Myocyte (in vitro differentiated cells): ENCODE data around the gene RRP1. TPM values are rescaled to one million over a fixed set of nuclear protein-coding genes. Genes with fewer than 3 reads are reported as not detected.

ENCODE experiments used
- DNase-seq: peaks from one replicate; pipeline ENCODE4 v3.0.0-alpha.2; 2012; ENCODE audit warnings: low read depth
- polyA plus RNA-seq: library from polyadenylated mRNA; unstranded; fragments of >200 nt; gene quantifications from one replicate; pipeline ENCODE4 v1.2.1, GENCODE V29; 2012; ENCODE audit warnings: missing spikeins
- total RNA-seq: library from RNA; depleted of rRNA; stranded (reverse); fragments of >200 nt; gene quantifications from 2 replicates; pipeline ENCODE4 v1.2.3, GENCODE V29; 2014

Gene RRP1, protein sequence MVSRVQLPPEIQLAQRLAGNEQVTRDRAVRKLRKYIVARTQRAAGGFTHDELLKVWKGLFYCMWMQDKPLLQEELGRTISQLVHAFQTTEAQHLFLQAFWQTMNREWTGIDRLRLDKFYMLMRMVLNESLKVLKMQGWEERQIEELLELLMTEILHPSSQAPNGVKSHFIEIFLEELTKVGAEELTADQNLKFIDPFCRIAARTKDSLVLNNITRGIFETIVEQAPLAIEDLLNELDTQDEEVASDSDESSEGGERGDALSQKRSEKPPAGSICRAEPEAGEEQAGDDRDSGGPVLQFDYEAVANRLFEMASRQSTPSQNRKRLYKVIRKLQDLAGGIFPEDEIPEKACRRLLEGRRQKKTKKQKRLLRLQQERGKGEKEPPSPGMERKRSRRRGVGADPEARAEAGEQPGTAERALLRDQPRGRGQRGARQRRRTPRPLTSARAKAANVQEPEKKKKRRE
- total RNA-seq, result 21.6 and 22.5 TPM in 2 replicates
- polyA plus RNA-seq, result 24.9 TPM

DNA sequence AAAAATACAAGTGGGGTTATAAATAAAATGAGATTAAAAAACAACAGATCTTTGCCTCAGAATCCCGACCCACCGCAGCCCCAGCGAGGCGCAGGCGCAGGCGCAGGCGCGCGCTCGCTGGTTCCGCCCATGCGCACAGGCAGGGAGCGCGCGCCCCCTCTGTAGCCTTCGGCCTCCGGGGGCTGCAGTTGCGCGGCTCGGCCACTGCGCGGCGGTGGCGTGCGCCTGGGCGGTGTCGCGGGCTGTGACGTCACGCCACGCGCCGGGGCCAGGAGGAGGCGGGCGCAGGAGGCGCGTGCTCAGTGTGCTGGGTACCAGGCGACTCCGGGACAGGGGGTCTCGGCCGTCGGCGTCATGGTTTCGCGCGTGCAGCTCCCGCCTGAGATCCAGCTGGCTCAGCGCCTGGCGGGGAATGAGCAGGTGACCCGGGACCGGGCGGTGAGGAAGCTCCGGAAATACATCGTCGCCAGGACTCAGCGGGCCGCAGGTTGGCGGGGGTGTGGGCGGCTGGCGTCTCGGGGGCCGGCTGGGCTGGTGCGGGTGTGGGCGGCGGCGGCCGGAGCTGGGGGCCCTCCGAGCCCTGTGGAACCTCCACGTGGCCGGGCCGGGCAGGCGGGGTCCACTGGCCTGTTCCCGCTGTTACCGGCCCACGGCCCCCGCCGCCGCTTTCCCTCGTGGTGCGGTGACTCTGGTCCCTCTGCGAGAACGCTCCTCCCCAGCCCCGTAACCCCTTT is at the start of gene RRP1:
Gene RRP1, plus strand, starts transcription at position 302 of the 734 bp plus-strand sequence. Its CDS starts 53 bp downstream, at position 355.
- peak; percentile 91 for DNase-seq

DNA sequence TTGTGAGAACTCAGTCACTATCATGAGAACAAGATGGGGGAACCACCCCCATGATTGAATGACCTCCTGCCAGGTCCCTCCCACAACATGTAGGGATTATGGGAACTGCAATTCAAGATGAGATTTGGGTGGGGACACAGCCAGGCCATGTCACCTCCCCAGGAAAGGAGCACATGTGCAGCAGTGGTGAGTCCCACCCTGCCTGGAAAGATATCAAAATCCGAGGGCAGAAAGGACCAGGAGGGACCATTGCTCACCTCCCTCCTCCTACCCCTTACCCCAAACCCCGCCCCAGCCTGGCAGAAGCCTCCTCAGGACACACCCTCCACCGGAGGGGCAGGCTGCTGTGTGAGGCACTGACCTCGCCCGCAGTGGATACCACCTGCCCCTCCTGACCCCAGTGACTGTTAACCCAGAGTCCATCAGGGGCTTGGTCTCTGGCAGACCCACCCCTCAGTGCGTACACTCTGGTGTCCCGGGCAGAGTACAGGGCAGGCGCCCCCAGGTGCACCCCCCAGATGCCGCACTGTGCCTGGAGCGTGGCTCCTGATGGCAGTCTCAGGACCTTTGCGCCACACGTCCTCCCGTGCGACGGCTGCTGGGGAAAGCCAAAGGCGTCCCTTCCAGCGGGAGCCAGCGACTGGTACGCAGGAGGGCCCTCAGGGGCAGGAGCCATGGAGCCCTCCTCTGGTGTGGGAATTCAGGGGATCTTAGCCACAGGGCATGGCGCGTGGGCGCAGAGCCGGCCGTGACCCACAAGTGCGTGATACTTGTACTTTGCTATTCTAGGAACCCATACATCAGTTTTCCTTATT is 49.5 kb upstream of the RRP1 start:
- DNase-seq, result no peak

DNA sequence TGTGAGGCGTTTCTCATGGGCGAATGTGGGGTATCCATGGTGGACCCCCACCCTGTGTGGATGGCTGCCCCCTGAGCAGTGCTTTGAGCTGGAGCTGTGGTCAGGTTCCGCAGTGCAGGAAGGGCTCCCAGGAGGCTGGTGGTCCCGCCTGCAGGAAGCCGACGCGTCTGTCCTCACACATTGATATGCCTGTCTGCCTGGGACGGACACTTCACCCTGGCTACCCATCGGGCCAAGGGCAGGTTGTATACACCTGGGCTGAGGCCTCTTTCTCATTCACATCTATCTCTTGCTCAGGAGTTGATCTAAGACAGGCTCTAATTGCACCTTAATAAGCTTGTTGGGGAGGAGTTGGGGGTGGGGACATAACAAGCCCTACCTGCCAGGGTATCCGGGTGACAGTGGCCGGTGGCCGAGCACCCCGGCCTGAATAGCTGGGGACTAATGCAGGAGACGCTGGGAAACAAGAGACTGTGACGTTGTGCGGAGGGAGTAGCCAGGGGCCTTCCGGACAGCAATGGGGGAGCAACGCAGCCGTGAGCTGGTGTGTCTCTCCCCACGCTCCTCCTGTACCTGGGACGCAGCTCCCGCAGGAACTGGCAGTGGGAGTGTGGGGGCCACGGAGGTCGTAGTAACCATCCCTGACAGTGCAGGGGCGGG is 48.8 kb upstream of the RRP1 start:
- DNase-seq, result peak; percentile 50

DNA sequence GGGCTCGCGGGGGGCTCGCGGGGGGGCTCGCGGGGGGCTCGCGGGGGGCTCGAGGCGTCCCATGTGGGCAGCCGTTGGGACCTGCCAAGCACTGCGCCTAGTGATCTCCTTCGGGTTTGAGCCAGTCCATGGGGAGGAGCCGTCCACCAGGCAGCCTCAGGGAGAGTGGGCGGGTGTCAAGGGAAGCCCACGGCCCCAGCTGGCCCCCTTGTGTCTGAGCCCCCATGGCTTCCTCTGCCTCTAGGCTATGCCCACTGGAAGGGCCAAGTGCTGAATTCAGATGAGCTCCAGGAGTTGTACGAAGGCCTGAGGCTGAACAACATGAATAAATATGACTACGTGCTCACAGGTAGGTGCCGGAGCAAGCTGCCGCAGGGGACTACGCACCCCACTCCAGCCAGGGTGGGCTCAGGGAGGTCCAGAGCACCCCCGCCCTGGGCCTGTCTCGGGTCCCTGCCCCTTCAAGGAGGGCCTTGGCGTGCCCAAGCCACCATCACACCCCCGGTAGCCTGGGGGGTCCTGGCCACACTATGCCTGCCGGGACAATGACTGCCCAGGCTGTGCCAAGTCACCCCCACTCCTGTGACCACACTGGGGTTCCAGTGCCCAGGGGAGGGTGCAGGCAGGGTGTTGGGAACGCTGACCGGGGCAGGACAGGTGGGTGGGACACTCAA is 47.8 kb upstream of the RRP1 start:
- DNase-seq, result no peak

DNA sequence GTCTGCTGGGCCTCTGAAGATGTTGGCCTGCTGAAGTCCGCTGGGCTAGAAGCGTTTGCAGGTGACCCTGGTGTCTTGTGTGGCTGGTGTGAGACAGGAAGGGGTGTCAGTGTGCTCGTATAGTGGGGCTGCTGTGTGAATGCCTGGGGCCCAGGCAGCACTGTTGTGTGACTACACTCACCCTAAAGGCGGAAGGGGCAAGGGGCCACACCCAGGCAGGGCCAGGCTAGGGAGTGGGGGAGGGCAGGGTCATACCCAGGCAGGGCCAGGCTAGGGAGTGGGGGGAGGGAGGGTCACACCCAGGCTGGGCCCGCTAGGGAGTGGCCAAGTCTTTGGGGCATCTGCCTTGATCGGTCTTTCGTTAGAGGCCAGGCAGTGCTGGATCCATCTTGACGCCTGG is 45.4 kb upstream of the RRP1 start:
- no peak for DNase-seq

DNA sequence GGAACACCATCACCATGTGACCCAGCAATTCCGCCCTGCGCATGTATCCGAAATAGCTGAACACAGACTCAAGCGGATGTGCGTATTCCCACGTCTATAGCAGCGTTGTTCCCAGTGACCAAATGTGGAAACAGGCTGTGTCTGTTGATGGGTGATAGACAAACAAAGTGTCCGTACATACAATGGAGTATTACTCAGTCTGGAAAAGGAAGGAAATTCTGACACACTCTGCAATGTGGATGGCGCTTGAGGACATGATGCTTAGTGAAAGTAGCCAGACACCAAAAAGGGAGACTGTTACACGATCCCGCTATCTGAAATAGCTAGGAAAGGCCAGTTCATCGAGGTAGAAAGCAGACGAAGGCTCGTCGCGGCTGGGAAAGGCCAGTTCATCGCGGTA is 44.7 kb upstream of the RRP1 start:
- DNase-seq, result no peak

DNA sequence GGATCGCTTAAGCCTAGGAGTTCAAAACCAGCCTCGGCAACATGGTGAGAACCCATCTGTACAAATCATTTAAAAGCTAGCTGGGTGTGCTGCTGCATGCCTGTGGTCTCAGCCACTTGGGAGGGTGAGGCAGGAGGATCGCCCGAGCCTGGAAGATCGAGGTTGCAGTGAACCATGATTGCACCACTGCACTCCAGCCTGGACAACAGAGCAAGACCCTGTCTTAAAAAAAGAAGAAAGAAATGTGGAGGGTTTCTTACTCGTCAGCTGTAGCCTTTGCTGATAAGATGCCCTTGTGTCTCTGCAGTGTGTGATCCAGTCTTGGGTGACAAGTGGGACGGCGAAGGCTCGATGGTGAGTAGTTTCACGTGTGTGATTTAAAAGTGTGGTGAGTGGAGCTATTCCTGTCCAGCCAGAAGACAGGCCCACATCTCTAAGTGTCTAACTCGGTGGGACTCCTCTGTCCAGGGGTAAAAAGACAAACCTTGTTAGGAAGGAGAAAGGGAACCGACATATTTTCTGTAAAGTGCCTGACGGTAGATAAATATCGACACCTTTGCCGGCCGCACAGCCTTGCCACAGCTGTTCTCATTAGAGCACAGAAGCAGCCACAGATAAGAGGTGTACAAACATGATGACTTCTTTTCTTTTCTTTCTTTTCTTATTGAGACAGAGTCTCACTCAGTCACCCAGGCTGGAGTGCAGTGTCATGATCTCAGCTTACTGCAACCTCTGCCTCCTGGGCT is 43.4 kb upstream of the RRP1 start:
- DNase-seq, result no peak

DNA sequence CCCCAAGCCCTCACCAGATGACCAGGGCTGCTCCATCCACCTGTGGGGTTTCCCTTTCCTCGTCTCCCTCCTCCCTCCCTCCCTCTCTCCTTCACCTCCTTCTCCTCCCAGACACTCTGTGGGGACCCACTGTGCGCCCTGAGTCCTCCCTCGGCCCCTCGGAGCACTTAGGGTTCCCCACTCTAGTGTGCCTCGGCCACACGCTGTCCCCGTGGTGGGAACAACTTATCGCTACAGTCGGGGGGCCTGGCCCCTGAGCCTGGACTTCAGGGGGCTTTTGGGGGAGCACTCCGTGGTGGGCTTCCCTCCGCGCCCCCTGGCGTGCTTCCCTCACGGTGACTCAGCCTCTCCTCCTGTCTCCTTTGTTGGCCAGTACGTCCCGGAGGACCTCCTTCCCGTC is 40.8 kb upstream of the RRP1 start:
- DNase-seq, result no peak

DNA sequence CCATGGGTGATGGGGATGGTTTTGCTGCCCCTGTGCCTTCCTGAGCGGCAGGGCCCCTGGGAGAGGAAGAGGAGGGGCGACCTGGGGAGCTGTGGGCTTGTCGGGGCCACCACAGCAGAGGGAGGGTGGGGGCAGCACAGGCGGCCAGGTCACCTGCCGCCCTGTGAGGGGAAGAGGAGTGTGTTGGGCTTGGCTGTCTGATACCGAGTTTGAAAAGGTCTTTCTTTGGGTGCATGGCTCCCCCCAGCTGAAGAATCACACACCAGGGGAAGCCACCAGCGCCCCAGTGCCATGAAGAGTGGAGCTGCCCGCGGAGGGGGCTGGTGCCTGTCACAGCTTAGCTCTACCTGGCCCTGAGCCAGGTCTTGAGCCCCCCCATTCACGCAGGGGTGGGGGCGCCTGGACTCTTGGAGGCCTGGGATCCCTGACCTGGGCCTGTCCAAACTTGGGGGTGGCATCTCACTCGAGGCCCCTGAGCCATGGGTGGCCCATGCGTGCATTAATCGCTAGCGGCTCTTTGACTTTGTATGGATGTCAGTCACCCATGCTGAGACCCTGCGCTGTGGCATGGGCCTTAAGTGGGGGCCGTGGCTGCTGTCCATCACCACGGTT is 39.6 kb upstream of the RRP1 start:
- no peak for DNase-seq

DNA sequence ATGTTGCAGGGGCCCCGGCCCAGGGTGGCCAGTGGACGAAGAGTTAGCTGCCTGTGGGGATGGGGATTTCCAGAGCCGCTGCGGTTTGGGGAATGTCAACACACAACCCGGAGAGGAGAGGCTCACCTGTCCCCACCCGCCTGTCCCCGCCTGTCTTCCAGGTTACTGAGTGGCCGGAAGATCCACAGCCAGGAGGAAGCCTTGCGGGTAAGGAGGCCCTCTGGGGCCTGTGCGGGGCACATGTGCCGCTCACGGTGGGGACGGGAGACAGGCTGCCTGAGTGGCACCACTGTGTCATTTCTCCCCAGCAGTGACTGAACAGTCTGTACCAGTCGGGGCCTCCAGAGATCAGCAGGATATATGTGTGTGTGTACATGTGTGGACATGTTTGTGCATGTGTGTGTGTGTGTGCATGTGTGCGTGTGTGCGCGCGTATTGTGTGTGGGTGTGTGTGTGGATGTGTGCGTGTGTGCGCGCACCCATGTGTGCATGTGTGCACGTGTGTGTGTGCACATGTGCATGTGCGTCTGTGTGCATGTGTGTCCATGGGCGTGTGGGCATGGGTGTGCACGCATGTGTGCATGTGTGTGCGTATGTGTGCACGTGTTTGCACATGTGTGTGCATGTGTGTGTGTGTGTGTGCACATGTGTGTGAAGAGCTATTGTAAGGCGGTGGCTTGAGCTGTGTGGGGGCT is 38.9 kb upstream of the RRP1 start:
- DNase-seq, result no peak

DNA sequence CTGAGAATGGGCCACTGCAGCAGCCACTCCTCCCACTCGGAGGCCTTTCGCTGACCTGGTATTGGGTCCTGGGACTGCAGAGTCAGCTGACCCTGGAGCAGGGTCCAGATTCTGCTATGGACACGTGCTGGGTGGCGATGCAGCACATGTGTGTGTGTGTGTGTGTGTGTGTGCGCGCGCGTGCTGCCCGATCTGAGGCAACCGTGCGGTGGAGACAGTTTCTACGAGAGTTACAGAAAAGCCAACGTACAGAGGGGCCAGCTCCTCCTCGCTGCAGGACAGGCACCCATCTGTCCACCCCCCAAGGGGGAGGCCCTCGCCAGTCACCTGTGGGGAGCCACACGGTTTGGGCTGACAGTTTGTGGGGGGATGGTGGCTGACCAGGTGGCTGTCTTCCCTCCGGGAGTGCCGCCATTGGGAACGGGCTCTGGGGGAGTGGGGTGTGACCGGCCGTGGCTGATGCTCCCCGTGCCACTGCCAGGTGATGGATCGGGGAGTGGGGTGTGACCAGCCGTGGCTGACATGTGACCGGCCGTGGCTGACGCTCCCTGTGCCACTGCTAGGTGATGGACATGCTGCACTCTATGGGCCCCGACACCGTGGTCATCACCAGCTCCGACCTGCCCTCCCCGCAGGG is 37.3 kb upstream of the RRP1 start:
- no peak for DNase-seq

DNA sequence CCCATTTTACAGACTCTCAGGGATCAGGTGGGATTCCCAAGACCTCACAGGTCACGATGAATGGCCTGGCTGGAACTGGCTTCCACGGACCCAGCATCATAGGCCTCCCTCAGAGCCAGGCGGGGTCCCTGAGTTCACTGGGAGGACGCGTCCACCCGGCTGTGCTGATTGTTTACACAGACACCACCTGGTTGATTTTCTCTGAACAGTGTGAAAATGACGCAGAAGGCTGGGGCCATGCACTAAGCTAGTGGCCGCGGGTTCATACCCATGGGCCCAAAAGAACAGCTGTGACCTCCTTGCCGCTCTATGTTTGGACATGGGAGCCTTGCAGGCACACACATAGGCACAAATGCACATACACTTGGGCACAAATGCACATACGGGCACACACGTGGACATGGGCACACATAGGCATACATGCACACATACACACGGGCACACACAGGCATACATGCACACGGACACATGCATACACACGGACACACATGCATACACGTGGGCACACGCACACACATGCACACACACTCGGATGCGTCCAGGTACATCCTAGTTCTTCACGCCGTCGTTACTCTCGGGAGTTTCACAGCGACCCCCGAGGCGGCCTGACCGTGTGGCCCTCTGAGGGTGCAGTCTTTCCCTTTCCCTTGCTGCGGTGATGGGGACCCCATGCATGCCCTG is 36.5 kb upstream of the RRP1 start:
- no peak for DNase-seq

DNA sequence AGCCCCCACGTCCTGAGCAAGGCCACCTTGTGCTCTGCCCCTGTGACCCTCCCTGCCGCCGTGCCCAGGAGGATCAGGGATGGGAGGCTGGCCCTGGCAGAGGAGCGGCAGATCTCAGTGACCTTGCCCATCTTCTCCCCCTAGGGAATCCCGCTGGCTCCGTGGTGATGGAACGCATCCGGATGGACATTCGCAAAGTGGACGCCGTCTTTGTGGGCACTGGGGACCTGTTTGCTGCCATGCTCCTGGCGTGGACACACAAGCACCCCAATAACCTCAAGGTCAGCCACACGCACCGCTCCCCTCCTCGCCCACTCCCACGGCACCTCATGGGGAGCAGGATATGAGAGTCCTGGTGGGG is 36.0 kb upstream of the RRP1 start:
- DNase-seq, result no peak

DNA sequence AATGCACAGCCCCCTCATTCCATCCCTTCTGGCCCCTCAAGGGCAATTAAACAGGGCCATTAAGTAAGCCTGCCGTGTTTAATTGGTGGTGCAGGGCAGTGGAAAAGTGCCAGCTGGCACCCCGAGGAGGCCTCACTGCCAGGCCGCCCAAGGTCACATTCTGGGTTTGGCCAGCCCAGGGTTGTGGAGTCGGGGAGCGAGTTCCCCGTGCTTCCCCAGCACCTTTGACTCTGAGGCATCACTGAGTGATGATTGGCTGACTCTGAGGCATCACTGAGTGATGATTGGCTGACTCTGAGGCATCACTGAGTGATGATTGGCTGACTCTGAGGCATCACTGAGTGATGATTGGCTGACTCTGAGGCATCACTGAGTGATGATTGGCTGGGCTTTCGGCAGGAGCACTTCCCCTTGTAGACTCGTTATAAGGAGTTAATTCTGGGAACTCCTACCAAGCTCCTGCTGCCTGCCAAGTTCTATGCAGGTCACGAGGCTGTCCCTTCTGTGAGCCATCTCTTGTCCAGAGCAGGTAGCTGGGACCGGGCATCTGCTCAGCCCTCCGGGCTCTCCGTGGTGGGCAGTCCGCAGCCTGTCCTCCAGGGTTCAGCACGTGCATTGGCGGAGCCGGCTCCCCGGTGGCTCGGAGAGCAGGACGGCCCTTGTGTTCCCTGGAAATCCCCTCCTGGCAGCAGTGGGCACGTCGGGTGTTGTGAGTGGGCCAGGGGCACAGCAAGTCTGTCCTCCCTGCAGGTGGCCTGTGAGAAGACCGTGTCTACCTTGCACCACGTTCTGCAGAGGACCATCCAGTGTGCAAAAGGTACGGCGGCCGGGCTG is 34.2 kb upstream of the RRP1 start:
- DNase-seq, result no peak

DNA sequence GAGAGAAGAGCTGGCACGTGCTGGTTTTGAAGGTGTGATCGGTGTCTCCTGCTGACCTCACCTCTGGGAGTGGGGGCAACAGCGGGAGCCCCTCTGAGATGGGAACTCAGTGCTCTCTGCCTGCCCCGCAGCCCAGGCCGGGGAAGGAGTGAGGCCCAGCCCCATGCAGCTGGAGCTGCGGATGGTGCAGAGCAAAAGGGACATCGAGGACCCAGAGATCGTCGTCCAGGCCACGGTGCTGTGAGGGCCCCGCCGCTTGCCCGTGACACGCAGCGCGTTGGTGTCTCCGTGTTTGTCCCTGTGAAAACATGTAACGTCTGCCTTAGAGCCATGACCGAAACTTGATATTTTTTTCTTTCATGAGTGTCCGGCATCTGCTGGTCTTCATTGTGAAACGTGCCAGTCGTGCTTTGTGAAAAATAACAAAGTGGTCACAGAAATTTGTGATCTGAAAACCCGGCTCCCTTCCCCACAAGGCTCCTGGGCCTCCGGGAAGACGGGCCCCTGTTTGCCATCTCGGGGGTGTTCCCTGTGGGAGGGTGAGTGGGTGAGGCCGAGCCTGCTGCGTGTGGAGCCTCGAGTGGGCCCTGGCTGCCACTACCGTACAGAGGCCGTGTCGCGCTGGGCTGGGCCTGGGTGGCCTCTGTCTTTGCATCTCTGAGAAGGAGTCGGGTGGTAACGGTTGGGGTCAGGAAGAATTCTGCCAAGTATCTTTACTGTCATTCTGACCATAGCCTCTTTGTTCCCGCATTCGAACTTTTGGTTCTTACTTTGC is 33.4 kb upstream of the RRP1 start:
- no peak for DNase-seq

DNA sequence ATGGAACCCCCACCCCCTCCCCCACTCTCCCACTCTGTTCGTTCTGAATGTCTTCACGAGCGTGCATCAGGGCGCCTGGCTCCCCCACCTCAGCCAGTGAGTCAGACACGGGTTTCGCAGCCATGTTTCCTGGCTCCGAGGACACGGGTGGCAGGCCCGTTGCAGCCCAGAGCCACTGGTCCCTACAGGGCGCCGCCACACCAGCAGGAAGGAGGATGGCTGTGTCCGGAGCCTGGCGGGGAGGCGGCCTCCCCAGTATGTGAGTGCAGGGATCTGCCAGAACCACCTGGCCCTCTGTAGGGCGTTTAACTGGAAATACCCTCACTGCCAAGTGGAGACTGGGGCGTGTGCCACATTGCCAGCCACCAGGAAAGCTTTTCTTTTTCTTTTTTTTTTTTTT is 31.8 kb upstream of the RRP1 start:
- DNase-seq, result no peak
